Epidermal melanocyte (primary cell): ENCODE data around the gene COMMD2.

Experiments used
- DNase-seq: peaks from one replicate; pipeline ENCODE4 v3.0.0; 2011; ENCODE audit warnings: low spot score; ENCODE audit not compliant: insufficient read length

The COMMD2 gene

GRCh38 chr3:149752051-149752787 is at the start of gene COMMD2:
TSS of gene COMMD2 (minus strand) at chr3:149752489. CDS start at chr3:149752444, 45 bp downstream.
- peak; percentile 60 for DNase-seq

GRCh38 chr3:149801639-149802038 is 49.4 kb upstream of the COMMD2 start:
- DNase-seq: no peak

GRCh38 chr3:149801195-149801594 is 48.9 kb upstream of the COMMD2 start:
- no peak for DNase-seq

GRCh38 chr3:149800693-149801092 is 48.4 kb upstream of the COMMD2 start:
- DNase-seq: no peak

- no peak for DNase-seq
Measured at GRCh38 chr3:149796026-149796425, 43.7 kb upstream of the COMMD2 start.

GRCh38 chr3:149792452-149793270 is 40.4 kb upstream of the COMMD2 start, which contains the start of gene ANKUB1:
TSS of gene ANKUB1 (minus strand) at chr3:149792554. CDS start at chr3:149792366, 188 bp downstream.
- DNase-seq: no peak

- no peak for DNase-seq
Measured at GRCh38 chr3:149790698-149791097, 38.4 kb upstream of the COMMD2 start.

- DNase-seq: no peak
Measured at GRCh38 chr3:149790268-149790667, 38.0 kb upstream of the COMMD2 start.

GRCh38 chr3:149784064-149784704 is 31.9 kb upstream of the COMMD2 start:
- no peak for DNase-seq

GRCh38 chr3:149783576-149783975 is 31.3 kb upstream of the COMMD2 start:
- DNase-seq: peak; percentile 31

- DNase-seq: no peak
Measured at GRCh38 chr3:149781741-149782140, 29.5 kb upstream of the COMMD2 start.

GRCh38 chr3:149781211-149781610 is 28.9 kb upstream of the COMMD2 start:
- no peak for DNase-seq

GRCh38 chr3:149777414-149778214 is 25.3 kb upstream of the COMMD2 start:
- DNase-seq: no peak

GRCh38 chr3:149776170-149776569 is 23.9 kb upstream of the COMMD2 start:
- DNase-seq: no peak

GRCh38 chr3:149772861-149773260 is 20.6 kb upstream of the COMMD2 start:
- no peak for DNase-seq

- peak; percentile 50 for DNase-seq
Measured at GRCh38 chr3:149771652-149772271, 19.5 kb upstream of the COMMD2 start.

- no peak for DNase-seq
Measured at GRCh38 chr3:149770246-149770645, 18.0 kb upstream of the COMMD2 start.

- no peak for DNase-seq
Measured at GRCh38 chr3:149768704-149769103, 16.4 kb upstream of the COMMD2 start.

GRCh38 chr3:149767720-149768119 is 15.4 kb upstream of the COMMD2 start:
- no peak for DNase-seq

- no peak for DNase-seq
Measured at GRCh38 chr3:149765762-149766334, 13.6 kb upstream of the COMMD2 start.
